ENCODE results near the gene ANTXR2.
A peak's percentile ranks its signal among the peaks of the same experiment; 100 is the strongest.

Gene ANTXR2

GRCh38 chr4:79979785-79980437 is 93.1 kb downstream of the ANTXR2 start:
- DNase-seq: peak in 1 of 2 experiments; percentile 7

- DNase-seq: no peak
Observed at GRCh38 chr4:79977131-79977840, 95.7 kb downstream of the ANTXR2 start.

- DNase-seq: no peak
Observed at GRCh38 chr4:79964400-79965211, 108.4 kb downstream of the ANTXR2 start.

GRCh38 chr4:79964020-79964399 is 109.0 kb downstream of the ANTXR2 start:
- no peak for DNase-seq

- no peak for DNase-seq
Observed at GRCh38 chr4:79959652-79960051, 113.4 kb downstream of the ANTXR2 start.

GRCh38 chr4:79958466-79959264 is 114.4 kb downstream of the ANTXR2 start:
- DNase-seq: no peak

GRCh38 chr4:79949178-79949577 is 123.9 kb downstream of the ANTXR2 start:
- DNase-seq: no peak

GRCh38 chr4:79948739-79949138 is 124.3 kb downstream of the ANTXR2 start:
- no peak for DNase-seq

GRCh38 chr4:79948261-79948660 is 124.8 kb downstream of the ANTXR2 start:
- DNase-seq: no peak

GRCh38 chr4:79947386-79947785 is 125.6 kb downstream of the ANTXR2 start:
- no peak for DNase-seq

- no peak for DNase-seq
Observed at GRCh38 chr4:79935274-79935673, 137.8 kb downstream of the ANTXR2 start.

- DNase-seq: no peak
Observed at GRCh38 chr4:79934660-79935059, 138.4 kb downstream of the ANTXR2 start.

GRCh38 chr4:79927931-79928330 is 145.1 kb downstream of the ANTXR2 start:
- DNase-seq: no peak

GRCh38 chr4:79923281-79923680 is 149.7 kb downstream of the ANTXR2 start:
- peak; percentile 95 to 96 for DNase-seq

- no peak for DNase-seq
Observed at GRCh38 chr4:79922011-79922410, 151.0 kb downstream of the ANTXR2 start.

- DNase-seq: no peak
Observed at GRCh38 chr4:79920163-79920853, 152.7 kb downstream of the ANTXR2 start.

- no peak for DNase-seq
Observed at GRCh38 chr4:79918292-79918691, 154.7 kb downstream of the ANTXR2 start.

GRCh38 chr4:79917246-79917645 is 155.8 kb downstream of the ANTXR2 start:
- peak; percentile 77 to 78 for DNase-seq

- DNase-seq: no peak
Observed at GRCh38 chr4:79915246-79915645, 157.8 kb downstream of the ANTXR2 start.

GRCh38 chr4:79913581-79913980 is 159.4 kb downstream of the ANTXR2 start:
- DNase-seq: no peak

- no peak for DNase-seq
Observed at GRCh38 chr4:79907001-79907400, 166.0 kb downstream of the ANTXR2 start.

- no peak for DNase-seq
Observed at GRCh38 chr4:79906303-79906702, 166.7 kb downstream of the ANTXR2 start.
